MV-4-11 (cell line): Measurements from ENCODE around the gene ARV1.
"Not testable (repeated sequence)": the region's sequence is repeated elsewhere in the genome, so short reads cannot be mapped to it uniquely, and the experiment has no call there.

Experiments used
- DNase-seq: peaks from one replicate; lab custom pipeline; 2025; lab: John Stamatoyannopoulos, UW

Gene ARV1

DNA sequence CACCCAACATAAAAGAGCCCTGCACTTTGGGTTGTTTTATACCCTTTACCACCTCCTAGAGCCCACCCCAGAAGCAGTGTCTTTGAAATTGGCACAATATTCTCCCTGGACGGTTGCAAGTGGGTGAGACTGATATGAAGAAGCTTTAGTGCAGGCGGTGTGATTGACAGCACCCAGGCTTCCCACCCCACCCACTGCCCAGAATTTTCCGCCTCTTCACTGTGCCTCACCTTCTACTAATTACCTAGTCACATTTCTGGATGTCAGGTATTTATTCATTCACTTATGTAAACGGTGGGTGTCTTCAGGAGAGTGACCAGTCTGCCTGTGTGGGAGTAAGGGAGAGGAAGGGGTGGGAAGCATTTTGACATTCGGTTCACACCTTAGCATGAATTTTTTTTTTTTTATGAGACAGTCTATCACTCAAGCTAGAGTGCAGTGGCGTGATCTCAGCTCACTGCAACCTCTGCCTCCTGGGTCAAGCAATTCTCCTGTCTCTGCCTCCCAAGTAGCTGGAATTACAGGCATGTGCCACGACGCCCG is 62.9 kb downstream of the ARV1 start:
- no peak for DNase-seq

DNA sequence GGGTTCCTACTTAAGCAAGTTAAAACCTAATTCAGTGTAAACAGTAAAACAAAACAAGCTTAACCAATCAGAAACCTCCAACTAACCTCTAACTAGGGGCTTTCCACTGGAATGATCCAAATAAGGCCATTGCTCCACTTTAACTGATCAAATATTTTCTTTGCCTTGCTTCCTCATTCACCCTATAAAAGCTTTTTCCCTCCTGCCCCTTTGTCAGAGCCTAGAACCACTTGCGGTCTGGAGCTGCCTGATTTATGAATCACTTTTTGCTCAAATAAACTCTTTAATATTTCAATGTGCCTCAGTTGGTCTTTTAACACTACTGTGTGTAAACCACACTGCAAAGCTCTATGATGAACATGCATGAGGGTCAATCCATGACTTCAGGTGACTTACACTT is 65.7 kb downstream of the ARV1 start:
- DNase-seq = no peak

DNA sequence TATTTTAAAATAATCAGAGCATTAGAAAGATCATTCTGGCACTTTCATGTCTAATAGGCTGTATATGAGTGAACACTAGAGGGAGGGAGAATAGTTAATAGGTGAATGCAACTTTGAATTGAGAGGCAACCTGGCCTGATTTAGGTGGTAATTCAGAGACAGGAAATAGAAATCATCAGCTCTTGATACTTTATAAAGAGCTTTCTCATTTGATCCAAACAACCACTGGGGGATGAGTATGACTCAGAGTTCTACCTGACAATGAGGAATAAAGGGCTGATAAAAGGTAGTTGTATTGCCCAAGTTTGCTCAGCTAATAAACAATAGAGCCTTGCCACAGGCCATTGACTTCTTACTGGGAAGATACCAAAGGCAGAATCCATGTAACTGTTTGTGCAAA is 66.4 kb downstream of the ARV1 start:
- no peak for DNase-seq

DNA sequence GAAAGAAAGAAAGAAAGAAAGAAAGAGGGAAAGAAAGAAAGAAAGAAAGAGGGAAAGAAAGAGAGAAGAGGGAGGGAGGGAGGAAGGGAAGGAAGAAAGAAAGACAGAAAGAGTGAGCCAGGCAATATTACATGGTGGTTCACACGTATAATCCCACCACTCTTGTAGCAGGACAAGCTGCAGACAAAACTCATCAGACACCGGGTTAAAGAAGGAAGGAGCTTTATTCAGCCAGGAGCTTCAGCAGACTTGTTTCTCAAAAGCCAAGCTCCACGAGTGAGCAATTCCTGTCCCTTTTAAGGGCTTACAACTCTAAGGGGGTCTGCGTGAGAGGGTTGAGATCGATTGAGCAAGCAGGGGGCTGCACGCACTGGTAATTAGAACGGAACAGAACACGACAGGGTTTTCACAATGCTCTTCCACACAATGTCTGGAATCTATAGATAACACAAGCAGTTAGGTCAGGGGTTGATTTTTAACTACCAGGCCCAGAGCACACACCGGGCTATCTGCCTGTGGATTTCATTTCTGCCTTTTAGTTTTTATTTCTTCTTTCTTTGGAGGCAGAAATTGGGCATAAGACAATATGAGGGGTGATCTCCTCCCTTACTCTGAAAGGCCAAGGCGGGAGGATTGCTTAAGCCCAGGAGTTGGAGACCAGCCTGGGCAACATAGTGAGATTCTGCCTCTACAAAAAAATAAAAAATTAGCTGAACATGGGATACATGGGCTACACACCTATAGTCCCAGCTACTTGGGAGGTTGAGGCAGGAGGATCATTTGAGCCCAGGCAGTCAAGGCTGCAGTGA is 67.2 kb downstream of the ARV1 start:
- DNase-seq = not testable (repeated sequence)

DNA sequence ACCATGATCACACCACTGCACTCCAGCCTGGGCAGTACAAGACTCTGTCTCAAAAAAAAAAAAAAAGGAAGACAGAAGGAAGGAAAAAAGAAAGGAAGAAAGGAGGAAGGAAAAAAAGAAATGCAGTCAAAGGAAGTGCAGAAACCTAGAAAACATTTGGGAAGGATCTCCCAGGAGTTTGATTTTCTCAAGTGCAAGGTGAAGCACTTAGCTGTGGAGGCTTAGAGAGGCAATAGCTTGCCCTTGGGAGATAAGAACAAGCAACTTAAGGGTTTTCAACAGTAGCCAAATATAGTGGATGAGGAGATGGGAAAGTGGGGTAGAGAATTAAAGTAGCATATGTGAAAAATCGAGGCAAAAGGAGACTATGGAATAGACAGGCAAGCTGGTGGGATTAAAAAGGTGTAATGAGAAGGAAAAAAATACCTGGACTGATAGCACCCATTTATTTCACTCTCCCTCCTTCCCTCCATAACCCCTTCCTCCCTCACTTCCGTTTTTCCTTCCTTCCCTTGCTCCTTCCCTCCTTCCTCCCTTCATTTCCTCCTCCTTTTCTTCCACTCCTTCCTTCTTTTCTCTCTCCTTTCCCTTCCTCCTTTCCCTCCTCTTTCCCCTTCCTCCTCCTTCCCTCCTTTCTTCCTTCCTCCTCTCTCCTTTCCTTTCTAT is 68.0 kb downstream of the ARV1 start:
- DNase-seq = no peak

DNA sequence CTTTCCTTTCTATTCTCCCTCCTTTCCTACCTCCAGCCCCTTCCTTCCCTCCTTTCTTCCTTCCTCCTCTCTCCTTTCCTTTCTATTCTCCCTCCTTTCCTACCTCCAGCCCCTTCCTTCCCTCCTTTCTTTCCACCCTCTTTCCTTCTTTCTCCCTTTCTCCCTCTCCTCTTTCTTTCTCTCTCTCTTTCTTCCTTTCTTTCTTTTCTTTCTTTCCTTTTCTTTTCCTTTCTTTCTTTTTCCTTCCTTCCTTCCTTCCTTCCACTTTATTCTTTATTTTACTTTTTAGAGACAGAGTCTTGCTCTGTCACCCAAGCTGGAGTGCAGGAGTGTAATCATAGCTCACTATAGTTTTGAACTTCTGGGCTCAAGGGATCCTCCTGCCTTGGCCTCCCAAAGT is 68.6 kb downstream of the ARV1 start:
- not testable (repeated sequence) for DNase-seq

DNA sequence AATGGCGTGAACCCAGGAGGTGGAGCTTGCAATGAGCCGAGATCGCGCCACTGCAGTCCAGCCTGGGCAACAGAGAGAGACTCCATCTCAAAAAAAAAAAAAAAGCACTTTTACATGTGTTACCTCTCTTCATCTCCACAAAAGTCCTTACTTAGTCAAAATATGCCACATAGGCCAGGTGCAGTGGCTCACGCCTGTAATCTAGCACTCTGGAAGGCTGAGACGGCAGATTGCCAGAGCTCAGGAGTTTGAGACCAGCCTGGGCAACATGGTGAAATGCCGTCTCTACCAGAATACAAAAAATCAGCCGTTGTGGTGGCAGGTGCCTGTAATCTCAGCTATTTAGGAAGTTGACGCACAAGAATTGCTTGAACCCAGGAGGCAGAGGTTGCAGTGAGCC is 69.5 kb downstream of the ARV1 start:
- DNase-seq = not testable (repeated sequence)

DNA sequence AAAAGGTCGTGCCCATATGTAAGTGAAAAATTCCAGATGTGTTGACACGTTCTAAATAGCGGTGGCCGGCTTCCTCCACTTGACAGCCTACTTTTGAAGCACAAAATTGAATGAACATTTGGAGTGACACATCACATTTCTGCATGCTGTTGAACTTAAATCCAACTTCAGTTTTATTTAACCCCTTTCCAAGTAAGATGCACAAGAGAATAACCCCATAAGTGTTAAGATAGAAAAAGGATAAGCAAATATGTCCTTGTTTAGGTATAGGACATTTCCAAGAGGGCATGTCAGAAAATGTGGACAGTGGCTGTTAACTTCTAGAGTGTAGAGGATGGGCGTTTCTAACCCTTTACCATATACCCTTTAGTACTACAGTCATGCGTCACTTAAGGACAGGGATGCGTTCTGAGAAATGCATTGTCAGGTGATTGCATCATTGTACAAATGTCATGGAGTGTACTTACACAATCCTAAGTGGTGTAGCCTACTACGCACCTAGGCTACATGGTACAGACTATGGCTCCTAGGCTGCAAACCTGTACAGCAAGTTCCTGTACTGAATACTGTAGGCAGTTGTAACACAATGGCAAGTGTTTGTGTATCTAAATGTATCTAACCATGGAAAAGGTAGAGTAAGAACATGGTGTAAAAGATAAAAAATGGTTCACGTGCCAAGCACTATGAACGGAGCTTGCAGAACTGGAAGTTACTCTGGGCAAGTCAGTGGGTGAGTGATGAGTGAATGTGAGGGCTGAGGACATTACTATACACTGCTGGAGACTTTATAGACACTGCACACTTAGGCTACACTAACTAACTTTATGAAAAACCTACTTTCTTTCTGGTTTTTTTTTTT is 70.5 kb downstream of the ARV1 start:
- DNase-seq = no peak
